Thyroid gland (tissue), 4 donors: ENCODE results near the gene NCSTN. TPM values are rescaled to one million over a fixed set of nuclear protein-coding genes. Genes with fewer than 3 reads are reported as not detected.

Experiments
- DNase-seq, 2 donors: peaks; one replicate each; pipeline ENCODE4 v3.0.0-alpha.2; 2019
- H3K27ac ChIP-seq, 3 donors: fragments of 200-600 bp; sonication (generic); 1 replicate in 2 of 3; 2 replicates in 1 of 3; pipeline ENCODE4 v1.5.1; 2016 to 2019; ENCODE audit warnings: mild to moderate bottlenecking in 1 of 3, moderate library complexity in 1 of 3
- H3K27me3 ChIP-seq: fragments of 200-600 bp; sonication (generic); one replicate; pipeline ENCODE4 v1.5.1; 2019
- H3K36me3 ChIP-seq, 2 donors: fragments of 200-600 bp; sonication (generic); one replicate each; pipeline ENCODE4 v1.5.1; 2016 to 2019
- H3K4me1 ChIP-seq, 2 donors: fragments of 200-600 bp; sonication (generic); one replicate each; pipeline ENCODE4 v1.5.1; 2017 to 2019
- H3K4me3 ChIP-seq, 3 donors: fragments of 200-600 bp; sonication (generic); replicated peaks in 1 of 3; 1 replicate in 2 of 3; 2 replicates in 1 of 3; pipeline ENCODE4 v1.5.1; 2016; ENCODE audit warnings: mild to moderate bottlenecking in 1 of 3
- H3K9me3 ChIP-seq: fragments of 200-600 bp; sonication (generic); one replicate; pipeline ENCODE4 v1.5.1; 2017
- POLR2A ChIP-seq, 2 donors: fragments of 450-650 bp; IDR thresholded peaks; one replicate each; pipeline ENCODE4 v1.6.1; 2017; ENCODE audit warnings: antibody characterized with exemption in 2 of 2, mild to moderate bottlenecking in 2 of 2, moderate library complexity in 1 of 2
- WGBS, 2 donors: methylation state at CpG; one replicate each; pipeline ENCODE4 v1.1.5; 2017; 5-methylcytosine and 5-hydroxymethylcytosine counted together
- intact Hi-C: fragments of 100-400 bp; cut with DNase I; formaldehyde crosslinking; loops from one replicate; pipeline ENCODE4 v1.15.1; 2023
- total RNA-seq, 4 donors: library from RNA; depleted of rRNA; stranded (reverse); fragments of >200 nt; gene quantifications; one replicate each; pipeline ENCODE4 v1.2.3, GENCODE V29; 2016
- TF ChIP-seq, protein P1 (sequence below), 6 experiments: fragments of 200-600 bp in 3 of 6; fragments of 450-650 bp in 3 of 6; sonication (generic) in 3 of 6; IDR thresholded peaks; one replicate each; pipeline ENCODE4 v1.5.1; 2016 to 2019; ENCODE audit warnings: antibody characterized with exemption in 6 of 6, mild to moderate bottlenecking in 2 of 6, inconsistent platforms in 1 of 6, moderate library complexity in 1 of 6

Gene NCSTN
- total RNA-seq, 4 donors from 2014 or later, result 50.8 to 80.1 (median 68.5) TPM

DNA sequence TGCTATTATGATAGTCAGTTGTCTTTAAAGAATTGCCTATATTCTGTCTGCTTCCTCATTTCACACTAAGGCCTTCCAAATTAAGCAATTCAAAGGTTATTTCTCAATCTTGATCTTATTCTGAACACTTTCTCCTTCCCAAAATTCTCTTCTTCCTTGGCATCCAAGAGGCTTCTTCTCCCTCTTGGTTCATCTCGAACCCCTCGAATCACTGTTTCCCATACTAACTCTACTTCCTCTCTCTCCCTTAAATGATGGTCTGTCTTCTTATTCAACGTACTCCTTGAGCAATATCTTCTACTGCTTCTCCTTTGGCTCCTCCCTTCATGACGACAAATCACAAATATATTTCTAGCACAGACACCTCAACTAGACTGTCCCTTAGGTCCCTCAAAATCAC is 4.6 kb upstream of the NCSTN start:
- H3K27ac ChIP-seq, result no peak overlapping the region
- TF ChIP-seq, protein P1, sequence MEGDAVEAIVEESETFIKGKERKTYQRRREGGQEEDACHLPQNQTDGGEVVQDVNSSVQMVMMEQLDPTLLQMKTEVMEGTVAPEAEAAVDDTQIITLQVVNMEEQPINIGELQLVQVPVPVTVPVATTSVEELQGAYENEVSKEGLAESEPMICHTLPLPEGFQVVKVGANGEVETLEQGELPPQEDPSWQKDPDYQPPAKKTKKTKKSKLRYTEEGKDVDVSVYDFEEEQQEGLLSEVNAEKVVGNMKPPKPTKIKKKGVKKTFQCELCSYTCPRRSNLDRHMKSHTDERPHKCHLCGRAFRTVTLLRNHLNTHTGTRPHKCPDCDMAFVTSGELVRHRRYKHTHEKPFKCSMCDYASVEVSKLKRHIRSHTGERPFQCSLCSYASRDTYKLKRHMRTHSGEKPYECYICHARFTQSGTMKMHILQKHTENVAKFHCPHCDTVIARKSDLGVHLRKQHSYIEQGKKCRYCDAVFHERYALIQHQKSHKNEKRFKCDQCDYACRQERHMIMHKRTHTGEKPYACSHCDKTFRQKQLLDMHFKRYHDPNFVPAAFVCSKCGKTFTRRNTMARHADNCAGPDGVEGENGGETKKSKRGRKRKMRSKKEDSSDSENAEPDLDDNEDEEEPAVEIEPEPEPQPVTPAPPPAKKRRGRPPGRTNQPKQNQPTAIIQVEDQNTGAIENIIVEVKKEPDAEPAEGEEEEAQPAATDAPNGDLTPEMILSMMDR (IDR thresholded peaks at IDR 0.05), result no peak
- H3K27me3 ChIP-seq, result no peaks in the 10 kb centered on the region
- H3K4me1 ChIP-seq, result peaks cover 18 to 19% of the 10 kb centered on the region in 2 donors
- peaks cover 38 to 48% of the 10 kb centered on the region in 2 donors for H3K36me3 ChIP-seq
- no peak for DNase-seq
- intact Hi-C loops, result no loop called here
- 89% methylated on average over 4 of the region's 4 CpGs for WGBS, 2 donors
- H3K9me3 ChIP-seq, result no peaks in the 10 kb centered on the region
- H3K4me3 ChIP-seq, result no peak overlapping the region

DNA sequence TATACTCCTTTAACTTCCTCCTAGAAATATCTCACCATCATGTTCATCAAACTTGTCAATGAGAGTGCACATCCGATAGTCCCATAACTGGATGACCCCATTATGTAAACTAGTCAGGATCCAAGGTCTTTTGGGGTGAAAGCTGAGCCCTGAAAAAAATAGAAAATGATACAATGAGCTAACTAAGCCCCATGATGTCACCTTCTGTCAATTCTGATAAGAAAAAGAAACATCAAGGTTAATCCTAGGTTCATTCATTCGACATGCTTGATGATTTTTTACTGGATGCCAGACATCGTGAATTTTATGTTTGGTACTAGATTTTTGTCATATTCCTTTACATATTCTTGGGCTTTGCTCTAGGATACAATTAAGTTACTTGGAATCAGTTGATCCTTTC is 3.0 kb upstream of the NCSTN start:
- DNase-seq, result no peak
- 85 to 89% methylated on average over 3 of the region's 3 CpGs for WGBS, 2 donors
- Histone ChIP-seq H3K4me1 (peaks cover 23 to 27% of the 10 kb centered on the region in 2 donors), H3K4me3 (no peak overlapping the region), H3K9me3 (no peaks in the 10 kb centered on the region), H3K36me3 (peaks cover 33 to 34% of the 10 kb centered on the region in 2 donors), H3K27me3 (no peaks in the 10 kb centered on the region), H3K27ac (no peak overlapping the region)
- TF ChIP-seq, protein P1 (IDR thresholded peaks at IDR 0.05), result no peak
- no peak for TF ChIP-seq POLR2A (IDR thresholded peaks at IDR 0.05)
- intact Hi-C loops, result no loop called here

DNA sequence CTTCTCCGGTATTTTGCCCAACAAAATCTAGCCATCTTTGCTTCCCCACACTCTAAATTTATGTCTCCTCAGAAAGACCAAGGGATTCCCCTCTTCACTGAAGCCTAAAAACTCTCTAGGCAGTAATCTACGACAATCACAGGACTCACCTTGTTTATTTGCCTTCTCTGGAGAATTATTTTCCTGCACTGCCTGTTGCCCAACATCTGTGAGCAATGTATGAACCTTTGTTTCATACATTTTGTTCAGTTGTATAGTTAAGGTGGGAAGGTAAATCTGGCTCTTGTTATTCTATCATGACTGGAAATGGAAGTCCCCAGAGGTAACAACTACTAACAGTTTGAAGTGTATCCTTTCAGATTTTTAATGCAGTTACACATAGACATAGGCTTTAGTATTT is 2.3 kb upstream of the NCSTN start:
- intact Hi-C loops, result no loop called here
- DNase-seq, result no peak
- TF ChIP-seq, protein P1 (IDR thresholded peaks at IDR 0.05), result no peak
- no peak for TF ChIP-seq POLR2A (IDR thresholded peaks at IDR 0.05)
- no peaks in the 10 kb centered on the region for H3K27me3 ChIP-seq
- no peak overlapping the region for H3K27ac ChIP-seq
- H3K4me3 ChIP-seq, result no peak overlapping the region
- peaks cover 27 to 33% of the 10 kb centered on the region in 2 donors for H3K36me3 ChIP-seq
- peaks cover 23 to 27% of the 10 kb centered on the region in 2 donors for H3K4me1 ChIP-seq
- 74 to 77% methylated on average over 2 of the region's 2 CpGs for WGBS, 2 donors
- no peaks in the 10 kb centered on the region for H3K9me3 ChIP-seq

DNA sequence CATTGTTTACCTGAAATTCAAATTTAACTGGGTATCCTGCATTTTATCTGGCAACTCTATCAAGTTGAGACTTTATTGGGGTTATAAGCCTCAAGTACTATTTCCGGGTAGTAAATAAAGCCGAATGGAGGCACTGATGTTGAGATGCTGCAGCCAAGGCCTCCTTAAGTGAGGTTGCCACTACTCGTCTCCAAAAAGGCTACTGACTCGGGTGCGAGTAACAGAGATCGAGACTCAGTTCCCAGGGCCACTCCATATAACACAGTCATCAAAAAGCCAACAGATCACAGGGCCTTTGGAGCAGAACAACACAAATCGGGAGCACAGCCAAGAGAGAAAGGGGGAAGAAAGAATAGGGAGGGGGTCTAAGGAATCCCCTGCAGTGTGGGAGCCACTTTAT is 657 bp upstream of the NCSTN start:
- TF ChIP-seq POLR2A (IDR thresholded peaks at IDR 0.05), result no peak
- Histone ChIP-seq H3K9me3 (no peaks in the 10 kb centered on the region), H3K36me3 (peaks cover 17 to 27% of the 10 kb centered on the region in 2 donors), H3K4me3 (peak overlapping the region; percentile 64 to 84 (median 81)), H3K27me3 (no peaks in the 10 kb centered on the region), H3K4me1 (peaks cover 23 to 27% of the 10 kb centered on the region in 2 donors), H3K27ac (peak overlapping the region; percentile 34 to 89 (median 88))
- WGBS, 2 donors, result 0% methylated on average over 7 of the region's 7 CpGs
- intact Hi-C loops, result no loop called here
- DNase-seq, result peak in 1 of 2 donors; percentile 4

DNA sequence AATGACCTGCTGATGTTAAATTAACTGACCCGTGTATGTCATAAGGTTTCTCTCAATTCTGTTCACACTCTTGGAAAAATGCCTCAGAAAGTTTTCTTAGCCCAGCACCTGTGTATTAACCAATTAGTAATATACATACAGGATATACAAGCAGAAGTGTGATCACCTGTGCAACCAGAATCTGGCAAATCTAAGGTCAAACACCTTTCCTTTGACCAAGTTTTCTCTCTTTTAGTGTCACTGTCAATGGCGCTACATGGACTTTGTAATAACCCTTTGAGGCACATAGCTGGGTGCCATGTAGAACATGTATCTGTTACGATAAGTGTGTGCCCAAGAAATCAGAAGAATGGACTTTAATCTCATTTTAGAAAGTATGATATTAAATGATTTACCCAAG is 1.1 kb downstream of the NCSTN start:
- WGBS, 2 donors, result 86% methylated on average over 3 of the region's 3 CpGs
- DNase-seq, result no peak
- no peak overlapping the region for H3K27ac ChIP-seq
- peaks cover 23 to 27% of the 10 kb centered on the region in 2 donors for H3K4me1 ChIP-seq
- H3K36me3 ChIP-seq, result peaks cover 4 to 9% of the 10 kb centered on the region in 2 donors
- H3K27me3 ChIP-seq, result no peaks in the 10 kb centered on the region
- peak overlapping the region in 1 of 3 donors; percentile 84 for H3K4me3 ChIP-seq
- no peak for TF ChIP-seq POLR2A (IDR thresholded peaks at IDR 0.05)
- TF ChIP-seq, protein P1 (IDR thresholded peaks at IDR 0.05), result no peak
- no peaks in the 10 kb centered on the region for H3K9me3 ChIP-seq
- intact Hi-C loops, result no loop called here

DNA sequence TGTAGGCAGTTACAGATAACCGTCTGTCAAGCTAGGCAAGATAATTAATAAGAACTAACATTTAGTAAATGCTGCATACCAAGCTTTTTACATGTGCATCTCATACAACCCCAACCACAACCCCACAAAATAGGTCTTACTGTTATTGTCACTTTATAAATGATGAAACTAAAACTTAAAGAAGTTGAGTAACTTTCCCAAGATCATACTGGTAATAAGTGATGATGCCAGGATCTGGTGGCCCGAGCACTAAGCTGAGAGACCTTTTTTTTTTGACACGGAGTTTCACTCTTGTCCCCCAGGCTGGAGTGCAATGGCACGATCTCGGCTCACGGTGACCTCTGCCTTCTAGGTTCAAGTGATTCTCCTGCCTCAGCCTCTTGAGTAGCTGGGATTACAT is 1.8 kb downstream of the NCSTN start:
- WGBS, 2 donors, result 89 to 94% methylated on average over 6 of the region's 6 CpGs
- Histone ChIP-seq H3K27ac (no peak overlapping the region), H3K36me3 (peaks cover 3 to 8% of the 10 kb centered on the region in 2 donors), H3K9me3 (no peaks in the 10 kb centered on the region), H3K27me3 (no peaks in the 10 kb centered on the region), H3K4me3 (no peak overlapping the region), H3K4me1 (peaks cover 23 to 27% of the 10 kb centered on the region in 2 donors)
- intact Hi-C loops, result no loop called here
- no peak for DNase-seq
- TF ChIP-seq, protein P1 (IDR thresholded peaks at IDR 0.05), result no peak
- no peak for TF ChIP-seq POLR2A (IDR thresholded peaks at IDR 0.05)
